ENCODE measurements around the gene TMEM185B.

The TMEM185B gene

DNA sequence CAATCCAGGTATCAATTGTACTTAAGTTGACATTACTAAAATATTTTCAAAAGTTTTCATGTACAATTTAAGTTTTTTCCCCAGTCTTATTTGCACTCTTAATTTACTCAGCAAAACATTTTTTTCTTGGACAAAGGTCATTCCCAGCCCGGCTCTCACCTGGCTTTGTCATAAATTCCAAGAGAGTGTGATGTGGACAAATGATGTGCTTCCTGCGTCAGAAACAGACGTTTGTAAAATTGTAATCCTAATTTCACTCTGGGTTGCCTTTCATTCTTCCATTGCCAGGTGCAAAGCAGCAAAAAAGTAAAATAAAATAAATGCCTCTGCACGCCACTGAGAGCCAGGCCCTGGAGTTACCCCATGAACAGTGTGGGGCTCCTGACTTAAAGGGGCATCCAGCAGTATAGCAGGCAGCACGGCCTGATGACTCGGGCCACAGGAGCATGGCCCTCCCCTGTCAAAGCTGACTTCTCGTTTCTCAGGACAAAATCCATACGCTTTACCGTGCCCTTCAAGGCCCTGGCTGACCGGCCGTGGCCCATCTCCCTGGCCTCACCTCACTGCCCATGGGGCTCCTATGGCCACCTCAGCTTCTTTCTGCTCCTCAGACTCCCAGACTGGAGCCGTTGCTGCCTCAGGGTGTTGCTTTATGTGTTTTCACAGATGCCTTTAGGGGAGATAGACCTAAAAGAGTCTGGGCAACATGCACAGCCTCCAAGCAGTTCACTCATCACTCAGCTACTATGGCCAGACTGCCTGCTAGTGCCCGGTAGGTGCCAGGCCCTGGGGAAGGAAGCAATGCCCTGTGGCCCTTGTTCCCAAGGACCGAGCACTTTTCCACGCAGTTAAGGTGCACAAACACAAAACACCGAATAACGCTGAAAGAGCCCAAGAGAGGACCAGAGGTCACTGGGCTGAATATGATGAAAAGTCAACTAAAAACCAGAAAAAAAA, 7.6 kb upstream of the TMEM185B start:
- DNase-seq: no peak

DNA sequence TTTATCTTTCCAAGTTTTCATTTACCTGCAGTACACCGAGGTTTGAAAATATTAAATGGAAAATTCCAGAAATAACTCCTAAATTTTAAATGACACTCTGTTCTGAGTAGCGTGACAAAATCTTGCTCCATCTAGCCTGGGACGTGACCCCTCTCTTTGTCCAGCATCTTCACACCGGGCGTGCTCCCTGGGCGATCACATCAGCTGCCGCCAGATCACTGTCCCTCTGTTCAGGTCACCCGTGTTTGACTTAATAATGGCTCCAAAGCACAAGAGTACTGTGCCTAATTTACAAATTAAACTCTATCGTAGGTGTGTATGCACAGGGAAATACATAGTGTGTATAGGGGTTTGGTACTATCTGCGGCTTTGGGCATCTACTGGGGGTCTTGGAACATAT, 6.1 kb upstream of the TMEM185B start:
- DNase-seq: no peak

DNA sequence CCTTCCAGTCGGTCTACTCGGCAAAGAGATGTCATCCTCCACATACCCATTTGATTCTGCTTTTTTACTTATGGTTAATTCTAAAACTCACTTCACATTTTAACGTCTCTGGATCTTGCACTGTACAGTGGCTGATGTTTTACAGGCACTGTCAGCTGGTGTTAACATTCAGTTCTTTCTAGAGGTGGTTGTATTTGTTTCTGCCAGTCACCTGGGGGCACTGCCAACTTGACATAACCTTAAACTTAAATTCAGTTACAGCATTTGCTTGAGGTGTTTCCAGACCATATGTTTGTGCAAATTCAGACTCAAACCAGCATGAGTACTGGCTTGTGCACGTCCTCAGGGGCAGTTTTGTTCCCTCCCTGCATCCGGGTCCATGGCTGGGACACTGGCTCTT, 5.3 kb upstream of the TMEM185B start:
- no peak for DNase-seq

DNA sequence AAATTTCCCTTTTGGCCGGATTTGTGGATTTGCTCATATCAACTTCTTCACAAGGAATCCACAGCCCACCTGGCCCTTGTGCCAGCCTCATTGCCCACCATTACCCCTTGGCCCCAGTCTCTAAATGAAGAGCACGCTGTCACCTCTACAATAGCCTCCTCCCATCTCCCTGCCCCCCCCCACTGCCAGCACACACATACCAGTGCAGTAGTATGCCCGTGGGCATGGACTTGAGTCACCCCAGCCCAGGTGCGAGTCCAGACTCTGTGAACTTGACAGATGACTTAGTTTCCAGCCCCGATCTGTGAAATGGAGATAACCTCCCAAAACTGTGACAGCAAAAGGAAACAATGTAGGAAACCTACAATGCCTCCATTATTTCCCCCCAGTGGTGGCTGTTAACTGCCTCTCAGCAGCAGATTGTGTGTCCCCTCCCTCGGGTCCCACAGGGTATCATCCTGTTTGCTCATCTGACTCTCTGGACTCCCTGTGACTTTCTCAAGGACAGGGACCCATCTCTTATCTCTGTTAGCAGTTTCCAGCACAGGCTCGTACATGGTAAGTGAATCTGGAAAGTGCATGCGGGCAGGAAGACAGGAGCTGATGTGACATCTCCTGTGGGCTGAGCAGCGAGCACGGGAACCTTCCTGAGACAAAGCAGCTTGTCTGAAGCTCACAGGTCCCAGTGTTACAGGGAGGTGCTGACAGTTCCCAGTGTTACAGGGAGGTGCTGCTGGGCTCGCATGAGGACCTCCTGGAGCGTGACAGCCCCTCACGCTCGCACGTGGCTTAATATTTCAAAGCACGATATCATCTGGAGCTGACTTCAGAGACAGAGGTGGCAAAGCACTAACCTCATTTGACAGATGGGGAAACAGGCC, 4.2 kb upstream of the TMEM185B start:
- DNase-seq: no peak

DNA sequence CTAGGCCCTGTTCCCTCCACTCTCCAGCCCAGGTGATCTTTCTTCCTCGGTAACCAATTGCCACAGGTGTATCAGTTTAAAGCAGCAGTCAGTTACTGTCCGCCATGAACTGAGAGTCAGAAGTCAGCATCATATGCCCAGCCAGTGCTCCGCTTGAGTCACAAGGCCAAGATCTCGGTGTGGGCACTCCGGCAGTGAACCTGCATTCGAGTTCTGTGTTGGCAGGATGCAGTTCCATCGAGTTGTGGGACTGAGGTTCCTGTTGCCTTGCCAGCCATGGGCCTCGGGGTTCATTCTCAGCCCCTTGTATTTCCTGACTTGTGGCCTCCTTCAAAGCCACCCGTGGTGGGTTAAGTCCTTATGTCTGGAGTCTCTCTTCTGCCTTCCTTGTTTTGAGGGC, 3.1 kb upstream of the TMEM185B start:
- DNase-seq: no peak

DNA sequence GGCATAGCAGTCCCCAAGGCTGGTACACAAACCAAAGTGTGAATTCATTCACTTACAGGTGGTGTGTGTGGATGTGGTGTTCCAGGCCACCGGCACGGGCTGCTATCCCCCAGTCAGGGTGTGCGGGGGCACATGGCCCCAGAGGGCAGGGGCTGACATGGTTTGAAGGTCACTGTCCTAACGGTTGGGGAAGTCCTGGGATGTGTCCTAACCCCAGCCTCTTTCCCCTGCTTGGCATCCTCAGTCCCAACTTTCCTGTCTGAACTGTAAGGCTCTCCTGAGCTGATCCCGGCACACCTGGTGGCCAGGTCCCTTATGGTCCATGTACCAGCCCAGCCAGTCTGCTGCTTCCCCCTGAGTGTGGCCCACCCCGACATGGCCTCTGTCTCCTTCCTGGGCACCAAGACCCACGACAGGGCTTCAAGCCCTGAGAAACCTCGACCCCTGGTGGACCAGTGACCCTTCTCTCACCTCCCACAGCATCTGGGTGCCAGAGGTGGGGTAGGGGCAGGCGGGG, 2.4 kb upstream of the TMEM185B start:
- no peak for DNase-seq

DNA sequence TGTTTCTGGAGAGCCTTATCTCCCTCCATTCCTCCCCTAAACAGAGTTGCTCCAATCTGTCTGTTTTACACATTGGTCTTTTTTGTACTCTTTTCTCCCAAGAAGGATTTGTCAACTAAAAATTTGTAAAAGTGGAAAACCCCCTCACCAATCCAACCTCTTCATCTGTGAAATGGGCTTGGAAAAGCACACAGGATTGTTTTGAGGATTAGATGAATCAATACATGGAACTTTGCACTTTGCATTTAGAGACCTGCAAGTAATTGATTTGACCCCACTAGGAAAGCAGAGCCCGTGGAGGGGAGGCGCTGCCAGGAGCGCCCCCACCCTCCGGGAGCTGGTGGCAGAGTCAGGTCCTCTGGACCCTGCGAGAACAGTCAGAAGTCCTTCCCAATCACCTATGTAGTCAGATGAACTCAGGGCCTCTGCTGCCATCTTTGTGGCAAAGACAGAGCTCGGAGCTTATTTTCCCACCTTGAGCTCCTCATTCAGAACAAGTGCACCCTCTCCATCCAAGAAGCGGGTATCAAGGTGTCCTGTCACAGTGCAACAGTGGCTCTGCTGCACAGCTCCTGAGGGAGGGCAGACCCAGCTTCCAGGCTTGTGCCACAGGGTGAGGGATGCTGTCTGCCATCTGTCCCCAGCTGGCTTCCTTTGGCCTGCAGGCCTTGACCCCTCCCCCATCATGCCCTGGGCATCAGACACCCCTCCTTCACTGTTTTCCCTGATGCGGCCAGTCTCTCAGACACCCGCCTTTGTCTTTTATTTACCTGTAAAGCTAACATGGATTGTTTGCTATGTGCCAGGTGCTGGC, 1.7 kb upstream of the TMEM185B start:
- DNase-seq: no peak

DNA sequence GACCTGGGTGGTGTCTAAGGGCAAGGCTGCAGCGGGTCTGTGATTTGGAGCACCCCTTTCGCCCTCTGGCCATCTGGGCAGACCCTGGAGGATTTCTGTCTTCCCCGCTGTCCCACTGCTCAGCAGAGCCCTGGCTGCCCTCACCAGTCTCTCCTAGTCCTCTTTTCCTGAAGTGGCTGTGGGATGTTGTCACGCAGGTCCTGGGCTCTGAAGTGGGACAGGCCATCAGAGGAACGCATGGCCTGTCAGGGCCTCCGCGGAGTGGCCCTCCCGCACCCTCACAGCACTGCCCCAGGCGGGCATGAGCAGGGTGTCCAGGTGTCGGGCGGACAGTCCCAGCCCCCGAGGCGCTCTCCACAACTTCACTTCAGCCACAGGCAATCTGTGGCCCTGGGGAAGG, 1.1 kb upstream of the TMEM185B start:
- DNase-seq: no peak

DNA sequence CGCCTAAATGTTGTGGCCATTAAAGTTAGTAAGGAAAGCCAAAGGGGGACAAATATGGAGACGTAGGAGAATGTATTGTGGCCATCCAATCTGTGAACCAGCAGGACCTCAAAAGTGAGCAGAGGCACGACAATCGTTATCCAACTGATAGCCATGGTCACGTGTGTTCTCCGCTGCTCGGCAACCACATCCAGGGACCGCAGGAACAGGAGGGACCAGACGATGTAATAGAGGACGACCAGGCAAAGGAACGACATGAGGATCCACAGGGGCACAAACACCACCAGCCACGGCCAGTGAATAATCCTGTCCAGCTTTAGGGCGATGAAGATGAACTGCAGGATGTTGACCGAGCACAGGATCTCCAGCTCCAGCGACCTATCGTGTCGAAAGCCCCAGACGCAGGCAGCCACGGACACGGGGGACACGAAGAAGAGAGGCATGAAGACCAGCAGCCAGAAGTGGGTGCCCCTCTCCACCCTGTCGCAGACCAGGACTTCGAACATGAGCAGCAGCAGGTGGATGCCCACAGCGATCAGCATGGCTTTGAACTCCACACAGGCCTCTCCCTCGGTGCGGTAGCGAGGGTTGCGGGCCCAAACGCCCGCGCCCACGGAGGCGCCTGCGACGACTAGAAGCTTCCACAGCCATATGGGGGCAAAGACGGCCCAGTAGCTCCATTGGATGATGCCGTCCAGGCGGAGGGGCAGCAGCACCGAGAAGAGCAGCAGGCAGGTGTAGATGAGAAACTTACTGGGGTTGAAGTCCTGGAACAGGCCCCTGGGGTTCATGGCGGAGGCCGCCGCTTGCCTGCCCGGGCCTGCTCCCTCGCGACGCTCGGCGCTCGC, 790 bp downstream of the TMEM185B start:
- DNase-seq: no peak

DNA sequence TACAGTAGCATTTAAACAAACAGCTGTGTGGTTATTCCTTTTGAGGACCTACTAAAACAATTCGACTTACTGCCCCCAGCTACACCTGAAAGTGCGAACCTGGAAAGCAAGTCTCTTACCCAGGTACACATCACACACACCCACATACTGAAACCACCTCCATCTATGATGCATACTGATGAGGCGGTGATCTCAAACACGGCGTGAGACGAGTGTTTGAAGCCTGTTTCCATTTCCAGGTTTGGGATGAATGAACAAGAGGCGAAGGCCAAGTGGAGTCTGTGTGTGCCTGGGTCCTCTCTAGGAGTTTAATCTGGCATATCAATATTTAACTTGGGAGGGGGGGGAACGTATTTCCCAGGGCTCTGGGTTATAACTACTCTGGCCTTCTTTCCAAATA, 1.6 kb downstream of the TMEM185B start:
- no peak for DNase-seq

DNA sequence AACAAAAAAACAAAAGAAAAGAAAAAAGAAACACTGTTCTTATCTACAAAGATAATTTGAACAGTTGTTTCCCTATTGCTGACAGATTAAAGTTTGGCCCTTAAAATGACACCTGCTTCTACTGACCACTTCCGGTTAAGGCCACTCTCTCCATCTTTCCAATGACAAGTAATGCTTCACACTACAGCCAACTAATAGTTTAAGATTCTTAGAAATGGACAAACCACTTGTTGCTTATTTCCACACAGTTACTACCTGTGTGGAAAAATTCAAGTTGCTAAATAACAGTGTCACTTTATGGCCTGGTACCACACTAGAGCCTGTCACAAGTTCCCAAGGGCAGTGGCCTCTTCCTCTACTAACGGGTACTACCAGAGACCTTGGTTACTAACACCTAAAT, 2.4 kb downstream of the TMEM185B start:
- no peak for DNase-seq

DNA sequence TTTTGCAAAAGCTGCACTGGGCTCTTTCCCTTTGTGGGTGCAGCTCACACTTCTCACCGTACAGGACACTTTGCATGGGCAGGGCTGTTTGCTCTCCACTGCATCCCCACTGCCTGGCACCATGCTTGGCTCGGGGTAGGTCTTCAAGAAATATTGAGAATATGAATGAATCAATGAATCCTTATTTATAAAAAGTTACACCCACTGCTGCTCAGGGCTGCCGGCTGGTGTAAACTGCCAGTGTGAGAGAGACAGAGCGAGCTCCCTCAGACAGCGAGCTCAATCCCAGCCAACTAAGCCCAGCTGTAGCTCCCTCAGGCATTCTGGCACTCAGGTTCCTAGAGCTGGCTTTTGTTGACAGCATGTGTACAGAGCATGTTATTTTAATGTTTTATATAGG, 3.4 kb downstream of the TMEM185B start:
- DNase-seq: no peak

DNA sequence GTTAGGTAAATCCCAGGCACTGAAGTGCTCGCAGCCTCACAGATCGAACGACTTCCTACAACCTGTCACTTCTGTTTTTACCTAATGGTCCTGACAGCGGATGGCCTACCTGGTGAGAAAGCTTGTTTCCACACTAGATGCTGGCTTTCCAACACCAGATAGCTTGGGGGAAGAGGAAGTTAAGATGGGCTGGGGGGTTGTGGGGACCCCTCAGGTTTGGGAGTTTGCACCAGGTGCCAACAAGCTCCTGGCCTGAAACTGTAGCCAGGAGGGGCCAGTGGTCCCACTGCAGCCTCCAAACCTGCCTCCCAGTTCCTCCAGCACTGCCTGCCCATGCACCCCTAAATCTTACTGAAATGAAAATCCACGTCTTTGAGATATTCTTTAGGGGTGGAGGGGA, 3.9 kb downstream of the TMEM185B start:
- no peak for DNase-seq

DNA sequence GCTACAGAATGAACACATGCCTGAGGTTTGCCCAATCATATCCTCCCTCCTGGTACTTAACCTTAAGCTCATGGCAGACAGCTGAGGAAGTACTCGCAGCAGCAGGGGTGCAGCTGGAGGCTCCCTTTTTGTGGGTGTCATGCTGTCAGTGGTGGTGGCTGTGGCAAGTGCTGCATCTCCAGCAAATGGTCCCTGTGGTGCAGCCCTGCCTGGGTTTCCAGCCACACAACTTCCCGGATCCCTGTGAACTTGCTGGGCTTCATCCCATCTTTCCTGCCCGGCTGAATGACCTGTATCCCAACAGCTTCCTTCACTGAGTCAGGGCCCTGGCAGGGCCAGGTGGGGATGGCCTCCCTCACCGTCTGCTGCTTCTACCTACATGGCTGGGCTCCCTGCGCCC, 5.0 kb downstream of the TMEM185B start:
- no peak for DNase-seq

DNA sequence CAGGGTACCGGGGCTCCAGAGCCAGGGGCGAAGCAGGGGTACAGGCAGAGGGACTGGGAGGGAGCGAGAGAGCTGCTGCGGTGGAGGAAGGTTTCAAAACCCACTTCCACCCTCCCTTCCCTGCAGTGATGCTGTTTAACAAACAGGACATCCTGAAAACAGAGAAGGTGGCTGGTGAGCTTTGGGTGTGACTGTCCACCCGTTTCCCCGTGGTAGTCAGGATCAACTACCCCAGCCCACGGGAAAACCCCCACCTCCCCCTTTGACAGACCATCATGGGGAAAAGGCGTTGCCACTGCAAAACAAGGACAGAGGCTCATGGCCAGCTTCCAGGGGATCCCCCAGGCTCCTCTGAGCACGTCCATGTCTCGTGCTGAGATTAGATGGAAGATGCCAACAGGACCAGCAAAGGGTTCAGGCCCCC, 12.9 kb downstream of the TMEM185B start:
- DNase-seq: no peak

DNA sequence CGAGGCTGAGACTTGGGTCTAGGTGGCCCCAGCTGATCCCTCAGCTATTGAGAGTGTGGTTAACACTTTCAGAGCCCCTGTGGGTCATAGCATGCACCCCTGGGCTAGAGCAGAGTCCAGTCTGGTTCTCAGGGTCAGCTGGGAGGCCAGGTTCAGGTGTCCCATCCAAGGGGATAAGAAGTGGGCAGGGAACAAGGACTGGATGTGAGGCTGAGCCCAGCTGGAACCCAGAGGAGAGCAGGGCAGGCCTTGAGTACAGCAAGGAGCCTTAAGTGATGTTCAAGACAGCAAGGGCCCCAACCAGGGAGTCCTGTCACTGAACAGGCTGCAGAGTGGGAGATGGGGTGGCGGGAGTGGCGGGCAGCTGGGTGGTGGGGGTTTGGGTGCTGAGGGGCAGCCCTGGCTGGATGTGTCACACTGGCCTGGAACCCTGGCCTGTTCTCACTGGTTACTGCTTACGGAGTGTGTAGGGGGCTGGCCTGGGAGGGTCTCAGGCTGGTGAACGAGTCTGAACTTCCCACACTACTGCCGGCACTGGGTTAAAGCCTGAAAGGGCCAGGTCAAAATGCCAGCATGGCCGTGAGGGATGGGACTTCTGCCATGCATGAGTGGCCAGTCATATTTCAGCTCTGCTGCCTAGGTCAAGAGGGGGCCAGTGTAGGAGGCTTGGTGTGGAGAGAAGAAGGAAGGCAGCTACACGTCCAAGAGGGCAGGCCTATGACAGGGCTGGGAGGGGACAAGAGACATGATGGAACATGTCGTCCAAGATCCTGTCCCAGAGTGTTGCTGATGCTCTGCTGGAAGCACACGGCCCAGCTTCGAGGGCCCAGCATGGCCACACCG, 13.6 kb downstream of the TMEM185B start:
- no peak for DNase-seq

DNA sequence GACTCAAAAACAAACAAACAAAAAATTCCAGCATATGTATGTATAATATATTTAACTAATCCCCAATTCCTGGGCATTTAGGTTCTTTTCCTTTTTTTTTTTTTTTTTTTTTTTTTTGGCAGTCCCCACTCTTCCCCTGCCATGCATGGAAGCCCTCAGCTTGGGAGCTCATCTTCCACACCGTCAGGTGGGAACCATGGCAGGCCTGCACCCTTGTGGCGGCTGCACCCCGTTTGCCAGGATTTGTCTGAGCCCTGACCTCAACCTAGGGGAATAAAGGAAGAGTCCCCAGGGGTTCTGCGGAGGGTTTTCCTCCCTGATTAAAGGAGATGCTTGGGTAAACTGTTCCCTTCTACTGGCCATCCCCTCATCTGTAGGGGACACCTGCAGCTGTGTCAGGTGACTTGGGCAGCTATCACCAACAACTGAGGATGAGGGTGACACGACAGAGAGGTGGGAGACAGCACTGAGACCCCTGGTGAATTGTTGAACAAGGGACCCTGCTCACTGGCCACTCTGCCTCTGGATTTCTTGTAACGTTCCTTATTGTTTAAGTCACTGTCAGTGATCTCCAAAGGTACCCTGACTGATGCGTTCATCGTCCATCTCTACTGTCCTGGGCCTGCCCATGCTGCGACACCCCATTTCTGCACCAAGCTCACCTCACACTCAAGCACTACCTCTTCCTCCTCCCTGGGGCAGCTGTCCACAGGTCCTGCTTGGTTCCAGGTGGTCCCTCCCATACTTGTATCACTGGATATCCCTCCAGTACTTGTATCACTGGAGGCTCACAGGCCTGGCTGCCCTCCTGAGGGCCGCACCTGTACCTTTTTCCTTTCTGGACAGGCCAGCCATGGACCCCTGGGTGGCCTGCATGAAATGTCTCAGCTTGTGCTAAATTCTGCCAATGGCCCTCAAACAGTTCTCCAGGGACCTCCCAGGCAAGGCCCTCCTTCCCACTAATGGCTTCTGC, 14.5 kb downstream of the TMEM185B start:
- no peak for DNase-seq

DNA sequence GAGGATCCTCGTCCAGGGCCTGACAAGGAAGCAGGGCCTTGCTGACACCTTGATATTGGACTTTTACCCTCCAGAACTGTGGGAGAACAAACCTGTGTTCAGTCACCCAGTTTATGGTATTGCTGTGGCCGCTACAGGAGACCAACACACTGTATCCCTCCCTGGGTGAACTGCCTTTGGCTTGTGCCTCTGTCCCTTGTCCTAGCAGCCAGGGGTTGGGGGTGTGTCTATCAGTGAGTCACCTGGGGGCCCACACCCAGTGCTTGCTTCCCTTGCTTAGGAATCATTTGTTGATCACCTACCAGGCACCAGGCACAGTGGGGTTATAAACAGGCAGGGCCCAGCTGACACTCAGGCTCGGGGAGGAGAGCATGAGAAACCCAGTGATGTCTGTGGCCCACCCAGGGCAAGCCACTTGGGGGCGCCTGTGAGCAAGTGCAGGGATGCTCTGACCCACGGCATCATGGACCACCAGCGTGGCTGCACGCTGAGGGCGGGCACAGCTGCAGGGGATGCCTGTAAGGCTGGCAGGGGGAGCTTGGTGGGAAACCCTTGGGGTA, 17.1 kb downstream of the TMEM185B start:
- DNase-seq: no peak

Data from activated CD8-positive, alpha-beta memory T cell treated with anti-CD3 and anti-CD28 coated beads, Interleukin-2, amount 50 U/mL, for 4 hours (primary cell).